GM21515 (cell line): ENCODE measurements around the gene CHAF1A.

Experiments used
- ATAC-seq: cut with Tn5 transposase; IDR thresholded peaks from one replicate; pipeline ENCODE4 v1.9.1; 2021; ENCODE audit not compliant: unreplicated experiment

The CHAF1A gene

DNA sequence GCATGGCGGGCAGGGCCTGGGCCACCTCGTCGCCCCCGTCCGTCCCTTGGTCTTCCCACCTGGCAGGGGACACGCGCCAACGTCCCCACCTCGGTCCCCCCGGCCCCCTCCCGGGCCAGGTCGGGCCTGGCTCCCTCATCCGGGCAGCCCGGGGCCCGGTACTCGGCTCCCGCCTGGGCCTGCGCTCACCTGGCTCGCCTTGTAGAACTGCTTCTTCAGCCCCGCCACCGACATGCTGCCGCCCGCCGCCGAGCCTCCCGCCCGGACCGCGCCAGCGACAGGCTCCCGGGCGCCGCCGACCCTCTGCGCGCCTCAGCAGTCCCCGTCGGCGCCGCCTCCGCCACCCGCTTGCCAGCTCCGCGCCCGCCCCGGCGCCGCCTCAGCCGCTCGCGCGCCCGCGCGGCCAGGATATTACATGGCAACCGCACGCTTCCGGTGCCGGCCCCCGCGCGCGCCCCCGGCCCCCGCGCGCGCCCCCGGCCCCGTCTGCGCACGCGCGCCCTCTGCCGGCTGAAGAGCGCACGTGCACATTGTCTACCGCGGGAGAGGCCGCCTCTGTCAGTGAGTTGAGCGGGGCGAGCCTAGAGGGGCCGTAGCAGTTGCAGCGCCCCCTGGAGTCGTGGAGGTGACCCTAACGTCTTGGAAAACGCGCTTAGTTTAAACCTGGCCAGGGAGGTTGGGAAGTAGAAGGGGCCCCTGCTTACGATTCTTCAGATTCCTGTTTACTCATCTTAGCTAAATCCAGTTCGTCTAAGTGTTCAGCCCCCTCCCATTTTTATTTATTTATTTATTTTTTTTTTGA is 2.1 kb upstream of the CHAF1A start, which contains the start of gene SH3GL1:
Gene SH3GL1, minus strand, starts transcription at position 413 of the 802 bp plus-strand sequence. Its CDS starts 179 bp downstream, at position 234.
- peak; percentile 52 for ATAC-seq

DNA sequence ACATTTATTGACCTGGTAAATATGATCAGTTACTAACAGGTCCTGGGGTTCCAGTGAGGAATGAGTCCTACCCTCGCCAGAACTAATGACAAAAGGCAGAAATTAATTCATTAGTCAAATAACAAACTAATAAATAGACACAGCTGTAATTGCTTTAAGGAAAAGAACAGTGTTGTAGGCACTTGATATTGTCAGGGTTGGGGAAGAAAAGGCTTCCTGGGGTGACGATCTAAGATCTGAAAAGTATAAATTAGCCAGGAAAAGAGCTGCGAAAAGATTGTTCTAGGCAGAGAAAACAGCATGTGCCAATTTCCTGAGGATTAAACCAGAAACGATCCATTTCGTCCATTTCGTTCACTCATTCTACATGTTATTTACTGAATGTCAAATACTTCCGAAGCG is 670 bp upstream of the CHAF1A start:
- ATAC-seq: no peak

DNA sequence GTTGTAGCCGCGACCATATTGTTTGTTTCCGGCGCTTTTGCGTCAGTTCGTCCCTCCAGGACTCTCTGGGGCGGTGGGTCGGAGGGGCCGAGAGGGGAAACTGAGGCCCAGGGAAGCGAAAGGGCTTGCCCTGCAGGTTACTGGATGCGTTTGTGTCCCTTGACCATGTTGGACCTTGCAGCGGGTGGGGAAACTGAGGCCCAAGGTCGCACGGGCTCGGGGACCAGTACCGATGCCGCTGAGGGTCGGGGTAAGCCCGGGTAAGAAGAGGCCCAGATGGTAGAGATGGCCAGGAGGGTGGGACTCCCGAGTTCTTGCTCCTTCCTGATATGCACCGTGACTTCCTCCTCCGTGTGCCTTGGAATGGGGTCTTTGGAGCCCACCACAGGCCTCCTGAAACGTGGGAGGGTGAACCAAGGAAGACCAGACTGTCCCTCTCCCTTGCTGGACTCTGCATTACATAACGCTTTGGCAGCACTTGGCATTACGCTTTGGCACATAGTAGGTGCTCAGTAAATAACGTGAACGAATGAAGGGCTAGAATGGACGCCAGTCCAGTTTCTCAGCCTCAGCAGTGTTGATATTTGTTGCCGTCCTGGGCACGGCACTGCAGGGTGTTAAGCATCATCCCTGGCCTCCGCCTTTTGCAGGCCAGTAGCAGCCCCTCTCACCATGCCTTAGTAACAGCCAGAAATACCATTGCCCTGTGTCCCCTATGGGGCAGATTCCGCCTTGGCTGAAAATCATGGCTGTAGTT is 743 bp downstream of the CHAF1A start:
- no peak for ATAC-seq

DNA sequence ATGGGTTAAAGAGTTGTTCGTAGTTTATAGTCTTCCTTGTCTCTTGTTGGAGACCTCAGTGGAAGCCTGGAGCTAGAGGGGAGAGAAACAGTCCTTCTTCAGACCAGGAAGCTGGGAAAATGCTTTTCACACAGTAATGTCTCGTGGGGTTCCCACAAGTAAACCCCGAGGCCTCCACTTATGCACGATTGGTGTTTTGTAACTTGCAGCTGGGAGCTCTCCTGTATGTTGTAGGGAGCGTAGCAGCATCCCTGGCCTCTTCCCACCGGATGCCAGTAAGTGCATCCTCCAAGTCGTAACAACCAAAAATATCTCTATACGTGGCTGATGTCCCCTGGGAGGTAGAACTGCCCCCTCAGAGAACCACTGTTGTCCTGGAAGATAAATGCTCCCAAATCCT is 3.5 kb downstream of the CHAF1A start:
- ATAC-seq: no peak

DNA sequence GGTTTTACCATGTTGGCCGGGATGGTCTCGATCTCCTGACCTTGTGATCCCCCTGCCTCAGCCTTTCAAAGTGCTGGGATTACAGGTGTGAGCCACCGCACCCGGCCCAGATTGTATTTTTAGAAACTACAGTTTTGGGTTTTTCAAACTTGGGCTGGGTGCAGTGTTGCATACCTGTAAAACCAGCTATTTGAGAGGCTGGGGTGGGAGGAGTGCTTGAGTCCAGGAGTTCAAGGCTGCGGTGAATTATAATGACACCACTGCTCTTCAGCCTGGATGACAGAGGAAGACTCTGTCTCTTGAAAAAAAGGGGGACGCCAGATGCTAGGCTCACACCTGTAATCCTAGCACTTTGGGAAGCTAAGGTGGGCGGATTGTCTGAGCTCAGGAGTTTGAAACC is 4.2 kb downstream of the CHAF1A start:
- ATAC-seq: no peak

DNA sequence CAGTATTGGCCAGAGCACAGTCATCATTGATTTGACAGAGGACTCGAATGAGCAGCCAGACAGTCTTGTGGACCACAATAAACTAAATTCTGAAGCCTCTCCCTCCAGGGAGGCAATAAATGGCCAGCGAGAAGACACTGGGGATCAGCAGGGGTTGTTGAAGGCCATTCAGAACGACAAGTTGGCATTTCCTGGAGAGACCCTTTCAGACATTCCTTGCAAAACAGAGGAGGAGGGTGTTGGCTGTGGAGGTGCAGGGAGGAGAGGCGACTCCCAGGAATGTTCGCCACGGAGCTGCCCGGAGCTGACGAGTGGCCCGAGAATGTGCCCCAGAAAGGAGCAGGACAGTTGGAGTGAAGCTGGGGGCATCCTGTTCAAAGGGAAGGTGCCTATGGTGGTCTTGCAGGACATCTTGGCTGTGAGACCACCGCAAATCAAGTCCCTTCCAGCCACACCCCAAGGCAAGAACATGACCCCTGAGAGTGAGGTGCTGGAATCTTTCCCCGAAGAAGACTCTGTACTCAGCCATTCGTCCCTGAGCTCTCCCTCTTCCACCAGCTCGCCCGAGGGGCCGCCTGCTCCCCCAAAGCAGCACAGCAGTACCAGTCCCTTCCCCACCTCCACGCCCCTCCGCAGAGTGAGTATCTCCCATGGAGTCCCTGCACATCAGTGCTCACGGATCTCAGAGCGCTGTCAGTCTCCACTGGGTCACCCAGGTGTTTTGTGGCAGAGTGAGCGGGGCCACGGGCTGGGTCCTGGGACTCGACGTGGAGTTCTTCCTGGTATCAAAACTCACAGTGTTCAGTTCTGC is 6.9 kb downstream of the CHAF1A start:
- no peak for ATAC-seq

DNA sequence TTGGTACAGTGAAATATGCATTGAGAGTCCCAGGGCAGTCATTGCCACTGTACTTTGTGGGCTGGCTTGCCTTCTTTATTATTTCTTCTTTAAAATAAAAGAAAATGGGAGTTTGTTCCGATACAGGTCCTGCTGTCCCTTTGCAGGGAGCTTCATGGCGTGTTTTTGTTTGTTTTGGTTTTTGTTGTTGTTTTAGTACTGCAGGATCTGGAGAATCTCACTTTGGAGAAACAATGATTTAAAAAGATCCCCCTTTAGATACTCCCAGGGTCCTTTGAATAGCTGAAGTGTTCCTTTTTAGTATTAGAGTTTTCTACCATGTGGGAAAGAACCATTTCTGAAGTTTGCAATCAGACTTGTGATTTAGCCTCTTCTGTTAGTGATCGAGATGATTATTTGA is 11.1 kb downstream of the CHAF1A start:
- no peak for ATAC-seq

DNA sequence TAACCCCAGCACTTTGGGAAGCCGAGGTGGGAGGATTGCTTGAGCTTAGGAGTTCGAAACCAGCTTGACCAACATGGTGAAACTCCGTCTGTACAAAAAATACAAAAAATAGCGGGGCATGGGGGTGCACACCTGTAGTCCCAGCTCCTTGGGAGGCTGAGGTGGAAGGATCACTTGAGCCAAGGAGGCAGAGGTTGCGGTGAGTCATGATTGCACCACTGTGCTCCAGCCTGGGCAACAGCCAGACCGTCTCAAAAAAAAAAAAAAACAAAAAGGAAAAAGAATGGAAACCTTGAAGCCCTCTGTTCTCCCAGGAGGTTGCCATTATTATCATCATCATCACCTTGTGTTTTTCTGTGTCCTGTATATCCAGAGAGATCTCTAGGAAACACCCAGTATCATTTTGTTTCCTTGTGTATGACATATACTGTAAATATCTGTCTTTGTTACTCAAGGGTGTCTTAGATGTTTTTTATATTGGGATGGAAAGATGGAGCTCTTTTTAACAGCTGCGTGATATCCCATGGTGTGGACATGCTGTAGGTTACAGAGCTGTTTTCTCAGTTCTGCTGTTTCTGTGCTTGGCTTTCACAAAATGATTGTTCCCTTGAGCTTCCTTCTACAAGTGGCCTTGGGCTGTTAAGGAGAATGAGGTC is 11.8 kb downstream of the CHAF1A start:
- ATAC-seq: no peak

DNA sequence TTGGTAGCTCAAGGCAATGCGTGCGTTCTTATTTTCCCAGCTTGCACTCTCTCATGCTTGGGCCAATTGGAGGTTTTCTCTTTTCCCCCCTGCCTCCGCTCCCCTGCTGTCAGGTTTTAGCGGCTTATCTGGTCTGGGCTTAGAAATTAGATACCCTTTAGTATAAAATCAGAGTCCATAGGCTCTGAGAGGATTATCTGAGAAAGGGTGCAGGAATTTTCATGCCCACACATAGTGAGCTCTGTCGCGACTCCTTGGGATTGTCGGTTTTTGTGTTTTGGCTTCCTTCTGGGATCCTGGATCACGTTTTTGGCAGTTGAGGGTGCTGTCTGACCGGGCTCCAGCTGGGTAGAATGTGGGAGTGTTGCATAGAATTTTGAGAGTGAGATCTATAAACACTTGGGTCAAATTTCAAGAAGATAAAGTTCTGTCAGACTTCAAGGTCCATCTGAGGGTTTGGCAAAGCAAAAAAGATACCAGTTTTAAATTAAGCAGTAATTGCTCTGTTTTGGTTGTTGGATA is 12.4 kb downstream of the CHAF1A start:
- no peak for ATAC-seq

DNA sequence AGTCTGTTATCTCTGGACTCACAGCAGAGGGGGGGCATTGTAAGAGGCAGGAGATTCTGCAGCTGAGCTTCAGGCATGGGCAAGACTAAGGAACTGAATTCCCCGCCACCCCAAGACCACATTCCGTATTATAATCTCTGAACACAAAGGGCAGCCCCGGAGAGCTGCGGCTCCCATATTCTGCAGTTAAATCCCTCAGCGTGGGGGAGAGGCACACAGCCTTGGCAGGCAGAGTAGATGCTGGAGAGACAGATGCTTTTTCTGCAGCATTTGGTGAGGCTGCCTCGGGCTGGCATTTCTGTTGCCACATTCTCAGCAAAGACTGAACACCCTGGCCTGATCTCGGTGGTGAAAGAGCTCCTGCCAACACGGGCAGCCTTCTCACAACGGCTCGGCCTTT is 12.9 kb downstream of the CHAF1A start:
- ATAC-seq: no peak

DNA sequence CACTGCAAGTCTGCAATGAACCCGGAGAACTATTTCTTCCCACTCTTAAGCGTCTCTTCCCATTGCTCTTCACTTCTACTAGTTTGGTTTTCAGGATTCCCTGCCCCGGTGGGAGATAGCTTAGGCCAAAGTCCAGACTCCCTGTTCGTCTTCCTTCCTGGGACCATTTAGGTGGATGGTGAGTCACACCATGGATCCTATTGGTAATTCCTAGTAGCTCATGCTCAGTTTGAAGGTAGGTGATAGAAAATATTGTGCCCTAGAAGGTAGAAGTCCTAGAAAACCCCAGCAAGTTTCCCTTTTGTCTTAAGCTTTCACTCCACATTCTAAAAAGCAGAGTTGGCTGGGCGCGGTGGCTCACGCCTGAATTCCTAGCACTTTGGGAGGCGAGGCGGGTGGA is 13.8 kb downstream of the CHAF1A start:
- ATAC-seq: no peak

DNA sequence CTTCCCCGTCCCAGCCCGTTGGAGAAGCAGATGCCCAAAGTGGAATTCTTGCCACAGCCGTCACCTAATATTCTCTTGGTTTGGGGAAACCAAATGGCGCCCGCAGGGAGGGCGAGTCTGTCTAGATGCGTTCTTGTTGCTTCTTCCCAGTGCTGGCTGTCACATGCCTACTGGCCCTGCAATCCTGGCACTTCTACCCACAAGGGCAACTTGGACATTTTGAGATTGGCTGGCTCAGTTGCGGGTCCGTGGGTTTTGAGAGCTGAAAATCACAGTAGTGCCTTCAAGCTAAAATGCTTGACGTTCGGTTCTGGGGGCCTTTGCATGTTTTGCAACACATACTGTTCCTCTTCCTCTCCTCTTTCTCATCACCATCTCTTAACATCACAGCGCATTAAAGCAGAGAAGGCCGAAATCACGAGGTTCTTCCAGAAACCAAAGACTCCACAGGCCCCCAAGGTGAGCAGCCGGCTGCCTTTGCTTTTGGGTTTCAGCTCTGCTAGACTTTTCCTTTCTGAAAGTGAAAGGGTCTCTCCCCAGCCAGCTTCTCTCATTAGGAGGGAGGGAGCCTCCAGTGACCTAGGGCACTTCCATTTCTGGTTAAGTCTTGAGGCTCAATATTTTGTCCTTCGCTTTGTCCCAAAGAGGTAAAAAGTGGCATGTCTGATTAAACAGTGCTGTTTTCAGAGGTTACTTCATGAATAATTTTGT is 21.1 kb downstream of the CHAF1A start:
- ATAC-seq: no peak

DNA sequence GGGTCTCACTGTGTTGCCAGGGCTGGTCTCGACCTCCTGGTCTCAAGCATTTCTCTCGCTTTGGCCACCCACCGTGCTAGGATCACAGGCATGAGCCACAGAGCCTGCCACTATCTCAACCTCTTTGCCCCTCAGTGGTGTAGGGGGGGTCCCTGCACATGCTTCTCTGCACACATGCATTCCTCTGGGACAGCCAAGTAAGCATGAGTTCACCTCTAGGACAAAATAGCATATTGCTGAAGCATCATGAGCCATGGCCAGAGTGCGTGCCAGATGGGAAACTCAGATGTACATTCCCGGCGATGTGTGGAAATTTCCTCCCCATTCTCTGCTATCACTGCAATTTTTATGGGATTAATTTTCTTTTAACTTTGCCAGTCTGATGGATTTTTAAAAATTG is 23.1 kb downstream of the CHAF1A start:
- no peak for ATAC-seq

DNA sequence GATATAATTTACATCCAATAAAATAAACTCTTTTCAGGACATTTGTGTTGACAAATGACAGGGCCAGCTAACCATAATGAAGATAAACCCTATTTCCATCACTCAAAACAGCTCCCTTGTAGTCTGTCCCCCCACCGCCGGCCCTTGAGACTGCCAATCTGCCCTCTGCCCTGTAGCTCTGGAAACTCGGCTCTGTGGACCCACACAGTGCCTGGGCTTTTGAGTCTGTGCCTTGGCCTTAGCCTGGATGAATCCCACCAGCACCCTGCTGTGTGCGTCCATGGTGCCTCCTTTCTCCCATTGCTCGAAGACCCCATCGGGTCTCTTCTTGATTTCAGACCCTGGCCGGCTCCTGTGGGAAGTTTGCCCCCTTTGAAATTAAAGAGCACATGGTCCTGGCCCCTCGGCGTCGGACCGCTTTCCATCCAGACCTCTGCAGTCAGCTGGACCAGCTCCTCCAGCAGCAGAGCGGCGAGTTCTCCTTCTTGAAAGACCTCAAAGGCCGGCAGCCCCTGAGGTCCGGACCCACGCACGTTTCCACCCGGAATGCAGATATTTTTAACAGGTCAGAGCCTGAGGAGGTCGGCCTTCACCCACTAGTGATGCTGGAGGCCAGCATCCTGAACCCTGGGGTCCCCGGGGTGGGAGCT is 26.0 kb downstream of the CHAF1A start:
- ATAC-seq: no peak

DNA sequence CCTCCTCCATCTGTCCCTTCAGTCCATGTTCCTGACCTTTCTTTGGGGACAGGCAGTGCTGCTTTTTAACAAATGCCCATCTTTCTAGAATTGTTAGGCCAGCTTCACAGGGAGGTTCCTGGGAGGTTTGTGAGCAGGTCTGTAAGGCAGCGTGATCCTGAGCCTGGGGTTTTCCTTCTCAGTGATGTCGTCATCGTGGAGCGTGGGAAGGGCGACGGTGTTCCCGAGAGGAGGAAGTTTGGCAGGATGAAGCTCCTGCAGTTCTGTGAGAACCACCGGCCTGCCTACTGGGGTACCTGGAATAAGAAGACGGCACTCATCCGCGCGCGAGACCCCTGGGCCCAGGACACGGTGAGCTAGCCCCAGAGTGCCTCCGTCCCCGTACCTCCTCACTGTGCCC is 26.8 kb downstream of the CHAF1A start:
- no peak for ATAC-seq

DNA sequence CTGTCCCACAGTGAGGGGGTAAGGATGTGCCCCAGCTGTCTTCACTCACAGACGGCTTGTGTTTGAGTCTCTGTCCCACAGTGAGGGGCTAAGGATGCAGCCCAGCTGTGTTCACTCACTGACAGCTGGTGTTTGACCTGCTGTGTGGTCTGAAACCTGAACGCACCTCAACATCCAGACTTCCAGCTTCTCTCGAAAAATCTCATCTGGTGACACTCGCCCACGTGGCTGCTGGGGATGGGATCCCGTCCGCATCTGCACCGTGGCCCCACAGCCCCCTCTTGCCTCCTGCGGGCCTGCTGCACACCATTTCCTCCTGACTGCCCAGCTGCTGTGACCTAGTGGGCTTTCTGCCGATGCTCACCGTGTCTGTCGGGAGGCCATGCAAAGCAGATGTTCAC is 27.3 kb downstream of the CHAF1A start:
- no peak for ATAC-seq

DNA sequence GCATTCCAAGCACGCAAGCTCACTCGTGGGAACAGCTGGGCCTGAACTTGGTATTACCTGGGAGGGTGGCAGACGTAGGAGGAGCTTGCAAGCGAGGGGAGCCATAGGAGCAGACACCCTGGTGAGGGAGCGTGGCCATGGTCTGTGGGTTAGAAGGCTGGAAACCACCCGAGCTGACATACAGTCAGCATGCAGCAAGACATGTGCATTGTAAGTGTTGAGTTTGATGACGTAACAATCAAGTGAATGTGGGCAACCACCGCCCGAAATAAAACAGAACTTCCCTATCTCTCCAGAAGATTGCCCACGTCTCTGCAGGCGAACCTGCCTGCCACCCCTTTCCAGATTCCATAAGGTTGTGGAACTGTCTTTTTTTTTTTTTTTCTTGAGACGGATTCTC is 28.3 kb downstream of the CHAF1A start:
- ATAC-seq: no peak

DNA sequence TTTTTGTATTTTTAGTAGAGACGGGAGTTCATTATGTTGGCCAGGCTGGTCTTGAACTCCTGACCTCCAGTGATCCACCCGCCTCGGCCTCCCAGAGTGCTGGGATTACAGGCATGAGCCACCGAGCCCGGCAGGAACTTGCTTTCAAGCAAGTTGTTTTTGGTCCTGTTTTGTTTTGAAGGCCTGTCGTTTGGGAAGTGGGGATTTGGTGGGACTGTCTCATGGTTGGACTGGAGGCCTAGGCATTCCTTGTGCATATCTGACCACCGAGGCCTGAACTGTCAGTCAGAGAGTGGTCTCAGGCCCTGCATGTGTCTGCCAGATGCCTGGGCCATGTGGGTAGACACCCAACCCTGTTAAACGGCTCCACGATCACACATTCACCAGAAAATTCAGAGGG is 28.9 kb downstream of the CHAF1A start:
- no peak for ATAC-seq

DNA sequence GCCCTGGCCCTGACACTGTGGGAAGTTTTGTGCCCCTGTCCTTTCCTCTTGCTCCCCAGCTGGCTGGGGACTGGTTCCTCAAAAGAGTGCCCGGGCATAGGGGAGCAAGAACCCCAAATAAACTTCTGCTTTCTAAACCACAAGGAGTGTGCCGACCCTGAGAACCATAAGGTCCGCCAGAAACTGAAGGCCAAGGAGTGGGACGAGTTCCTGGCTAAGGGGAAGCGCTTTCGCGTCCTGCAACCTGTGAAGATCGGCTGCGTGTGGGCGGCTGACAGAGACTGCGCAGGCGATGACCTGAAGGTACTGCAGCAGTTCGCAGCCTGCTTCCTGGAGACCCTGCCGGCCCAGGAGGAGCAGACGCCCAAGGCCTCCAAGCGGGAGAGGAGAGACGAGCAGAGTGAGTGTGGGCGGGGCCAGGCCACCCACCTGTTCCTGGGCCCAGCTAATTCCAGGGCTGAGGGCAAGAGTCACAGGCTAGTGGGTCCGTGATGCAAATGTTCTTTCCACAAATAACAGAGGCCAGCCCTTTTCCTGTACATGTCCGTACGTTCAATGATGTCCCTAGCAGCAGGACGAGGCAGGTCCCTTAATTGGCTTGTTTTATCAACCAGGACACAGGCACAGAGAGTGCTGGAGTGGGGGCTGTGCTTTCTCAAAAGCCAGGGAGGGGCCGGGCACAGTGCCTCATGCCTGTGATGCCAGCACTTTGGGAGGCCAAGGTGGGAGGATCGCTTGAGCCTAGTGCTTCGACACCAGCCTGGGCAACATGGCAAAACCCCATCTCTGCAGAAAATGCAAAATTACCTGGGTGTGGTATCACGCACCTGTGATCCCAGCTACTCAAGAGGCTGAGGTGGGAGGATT is 29.6 kb downstream of the CHAF1A start:
- ATAC-seq: no peak
